GM12873 (cell line): ENCODE results near the gene F2RL3.

ENCODE experiments used
- CTCF ChIP-seq: IDR thresholded peaks from 2 replicates; pipeline ENCODE4 v1.5.1; 2012; ENCODE audit warnings: low read depth, mild to moderate bottlenecking, moderate library complexity, low read length, control low read depth; ENCODE audit not compliant: insufficient read depth; ENCODE audit errors: missing control alignments

Gene F2RL3

GRCh38 chr19:16885166-16885565 is 3.6 kb upstream of the F2RL3 start:
- no peak for TF ChIP-seq CTCF

GRCh38 chr19:16886305-16886880 is 2.4 kb upstream of the F2RL3 start:
- no peak for TF ChIP-seq CTCF

GRCh38 chr19:16887353-16888265 is 1.2 kb upstream of the F2RL3 start:
- TF ChIP-seq CTCF, result no peak

- no peak for TF ChIP-seq CTCF
Measured at GRCh38 chr19:16889366-16889882, 625 bp downstream of the F2RL3 start.

- TF ChIP-seq CTCF, result no peak
Measured at GRCh38 chr19:16889883-16890460, 1.2 kb downstream of the F2RL3 start.

- TF ChIP-seq CTCF, result no peak
Measured at GRCh38 chr19:16890461-16891184, 1.8 kb downstream of the F2RL3 start.

GRCh38 chr19:16891696-16892382 is 3.0 kb downstream of the F2RL3 start:
- no peak for TF ChIP-seq CTCF
